Neural progenitor cell (in vitro differentiated cells): Measurements from ENCODE around the gene POLE4. TPM values are rescaled to one million over a fixed set of nuclear protein-coding genes. Genes with fewer than 3 reads are reported as not detected.

Source experiments
- DNase-seq: peaks from one replicate; pipeline ENCODE4 v3.0.0-alpha.2; 2016; ENCODE audit warnings: low spot score
- H2AFZ ChIP-seq: fragments of 200-600 bp; sonication (generic); replicated peaks from 2 replicates; pipeline ENCODE4 v1.6.1; 2016; ENCODE audit warnings: antibody characterized with exemption
- H3F3A ChIP-seq: fragments of 200-600 bp; sonication (generic); 2 replicates; pipeline ENCODE4 v1.6.1; 2016; ENCODE audit warnings: antibody characterized with exemption, low read depth
- H3K27ac ChIP-seq: fragments of 200-600 bp; sonication (generic); 2 replicates; pipeline ENCODE4 v1.5.1; 2016; ENCODE audit warnings: mild to moderate bottlenecking
- H3K27me3 ChIP-seq: fragments of 200-600 bp; sonication (generic); 2 replicates; pipeline ENCODE4 v1.6.1; 2016; ENCODE audit warnings: mild to moderate bottlenecking, moderate library complexity
- H3K36me3 ChIP-seq: fragments of 200-600 bp; sonication (generic); 2 replicates; pipeline ENCODE4 v1.5.1; 2016
- H3K4me1 ChIP-seq: fragments of 200-600 bp; sonication (generic); 2 replicates; pipeline ENCODE4 v1.6.1; 2016; ENCODE audit warnings: mixed run types
- H3K4me2 ChIP-seq: fragments of 200-600 bp; sonication (generic); 2 replicates; pipeline ENCODE4 v1.6.1; 2016
- H3K4me3 ChIP-seq: fragments of 200-600 bp; sonication (generic); 2 replicates; pipeline ENCODE4 v1.5.1; 2016
- H3K79me2 ChIP-seq: fragments of 200-600 bp; sonication (generic); 2 replicates; pipeline ENCODE4 v1.6.1; 2016; ENCODE audit warnings: low read depth
- H3K9ac ChIP-seq: fragments of 200-600 bp; sonication (generic); 2 replicates; pipeline ENCODE4 v1.6.1; 2016
- H3K9me3 ChIP-seq: fragments of 200-600 bp; sonication (generic); 2 replicates; pipeline ENCODE4 v1.5.1; 2016; ENCODE audit warnings: low read depth
- H4K20me1 ChIP-seq: fragments of 200-600 bp; sonication (generic); 2 replicates; pipeline ENCODE4 v1.6.1; 2016; ENCODE audit warnings: low read depth
- H3K27ac Mint-ChIP-seq: 3 replicates; pipeline ENCODE4 v1.8.0; 2021; ENCODE audit warnings: mixed read lengths
- H3K27me3 Mint-ChIP-seq: 2 replicates; pipeline ENCODE4 v1.8.0; 2022; ENCODE audit warnings: low read depth, mild to moderate bottlenecking, inconsistent platforms, moderate library complexity, mixed read lengths; ENCODE audit not compliant: insufficient read depth
- H3K36me3 Mint-ChIP-seq: 3 replicates; pipeline ENCODE4 v1.8.0; 2021; ENCODE audit warnings: mixed read lengths
- H3K4me1 Mint-ChIP-seq: 3 replicates; pipeline ENCODE4 v1.8.0; 2021; ENCODE audit warnings: mixed read lengths
- H3K4me3 Mint-ChIP-seq: 3 replicates; pipeline ENCODE4 v1.8.0; 2021; ENCODE audit warnings: mild to moderate bottlenecking, moderate library complexity, mixed read lengths
- H3K9me3 Mint-ChIP-seq: 3 replicates; pipeline ENCODE4 v1.8.0; 2020; ENCODE audit warnings: mixed read lengths
- EZH2 ChIP-seq: fragments of 200-600 bp; sonication (generic); IDR thresholded peaks from 2 replicates; pipeline ENCODE4 v1.6.1; 2017; ENCODE audit warnings: antibody characterized with exemption, mild to moderate bottlenecking, moderate library complexity
- total RNA-seq: library from RNA; depleted of rRNA; stranded (reverse); fragments of >200 nt; gene quantifications from 2 replicates; pipeline ENCODE4 v1.2.3, GENCODE V29; 2015; ENCODE audit warnings: low replicate concordance
- TF ChIP-seq, protein P1 (sequence below): fragments of 200-600 bp; sonication (generic); IDR thresholded peaks from 2 replicates; pipeline ENCODE4 v1.5.1; 2017; ENCODE audit warnings: antibody characterized with exemption, mild to moderate bottlenecking

Gene POLE4
- total RNA-seq, 1 donor from 2014 or later: 15.4 TPM

- no peaks in the 10 kb centered on the region for H3K9me3 Mint-ChIP-seq
- no peak overlapping the region for H3K9ac ChIP-seq
- no peaks in the 10 kb centered on the region for H3K4me1 ChIP-seq
- no peaks in the 10 kb centered on the region for H3K79me2 ChIP-seq
- H3K9me3 ChIP-seq: no peaks in the 10 kb centered on the region
- no peak overlapping the region for H3K27ac ChIP-seq
- H3K36me3 ChIP-seq: no peaks in the 10 kb centered on the region
- H3K27me3 Mint-ChIP-seq: peaks cover 3% of the 10 kb centered on the region
- no peaks in the 10 kb centered on the region for H3K4me1 Mint-ChIP-seq
- no peak overlapping the region for H3K27ac Mint-ChIP-seq
- TF ChIP-seq EZH2: no peak
- TF ChIP-seq, protein P1, sequence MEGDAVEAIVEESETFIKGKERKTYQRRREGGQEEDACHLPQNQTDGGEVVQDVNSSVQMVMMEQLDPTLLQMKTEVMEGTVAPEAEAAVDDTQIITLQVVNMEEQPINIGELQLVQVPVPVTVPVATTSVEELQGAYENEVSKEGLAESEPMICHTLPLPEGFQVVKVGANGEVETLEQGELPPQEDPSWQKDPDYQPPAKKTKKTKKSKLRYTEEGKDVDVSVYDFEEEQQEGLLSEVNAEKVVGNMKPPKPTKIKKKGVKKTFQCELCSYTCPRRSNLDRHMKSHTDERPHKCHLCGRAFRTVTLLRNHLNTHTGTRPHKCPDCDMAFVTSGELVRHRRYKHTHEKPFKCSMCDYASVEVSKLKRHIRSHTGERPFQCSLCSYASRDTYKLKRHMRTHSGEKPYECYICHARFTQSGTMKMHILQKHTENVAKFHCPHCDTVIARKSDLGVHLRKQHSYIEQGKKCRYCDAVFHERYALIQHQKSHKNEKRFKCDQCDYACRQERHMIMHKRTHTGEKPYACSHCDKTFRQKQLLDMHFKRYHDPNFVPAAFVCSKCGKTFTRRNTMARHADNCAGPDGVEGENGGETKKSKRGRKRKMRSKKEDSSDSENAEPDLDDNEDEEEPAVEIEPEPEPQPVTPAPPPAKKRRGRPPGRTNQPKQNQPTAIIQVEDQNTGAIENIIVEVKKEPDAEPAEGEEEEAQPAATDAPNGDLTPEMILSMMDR: no peak
- DNase-seq: no peak
- no peak overlapping the region for H2AFZ ChIP-seq
- H3K4me3 Mint-ChIP-seq: no peak overlapping the region
- H3K36me3 Mint-ChIP-seq: no peaks in the 10 kb centered on the region
- no peaks in the 10 kb centered on the region for H3F3A ChIP-seq
- H3K27me3 ChIP-seq: no peaks in the 10 kb centered on the region
- H4K20me1 ChIP-seq: no peaks in the 10 kb centered on the region
- H3K4me2 ChIP-seq: no peak overlapping the region
- no peak overlapping the region for H3K4me3 ChIP-seq
Observed at GRCh38 chr2:75018162-75018561, 59.7 kb downstream of the POLE4 start.

Other genes with a start within 250 kb of the POLE4 start
- 61.8 and 72.1 TPM in 2 replicates for gene HK2, start 124.5 kb upstream of the POLE4 start, total RNA-seq
- not detected in 2 replicates for gene TACR1, start 240.9 kb downstream of the POLE4 start, total RNA-seq